SK-N-SH (cell line): ENCODE measurements around the gene PPP1CA. TPM values are rescaled to one million over a fixed set of nuclear protein-coding genes. Genes with fewer than 3 reads are reported as not detected.

Source experiments
- CTCF ChIA-PET: fragments of 300-600, 350-600 bp; formaldehyde crosslinking; extraction: SDS; loops from one replicate; lab custom pipeline; 2021; lab: Yijun Ruan, JAX
- POLR2A ChIA-PET: fragments of 350-600 bp; sonication (Branson Sonifier 250); formaldehyde crosslinking; extraction: SDS; loops from one replicate; lab custom pipeline; 2020; ENCODE audit warnings: antibody characterized with exemption, inconsistent platforms; lab: Yijun Ruan, JAX
- DNase-seq: peaks from one replicate; pipeline ENCODE4 v3.0.0; 2012
- H2AFZ ChIP-seq: fragments of 200-600 bp; sonication (generic); 2 replicates; pipeline ENCODE4 v1.8.1; 2016; ENCODE audit warnings: antibody characterized with exemption, mild to moderate bottlenecking, low read depth
- H3F3A ChIP-seq: fragments of 200-600 bp; sonication (generic); replicated peaks from 2 replicates; pipeline ENCODE3; 2016; ENCODE audit warnings: antibody characterized with exemption, mild to moderate bottlenecking; ENCODE audit not compliant: insufficient read depth
- H3K27ac ChIP-seq, 2 experiments: fragments of 200-500 bp in 1 of 2; fragments of 200-600 bp in 1 of 2; sonication (Bioruptor generic) in 1 of 2; sonication (generic), shearing (Covaris generic) in 1 of 2; 2 replicates each; pipeline versions ENCODE4 v1.5.1 to v1.6.1; 2014 to 2016; ENCODE audit warnings: low read depth in 2 of 2, inconsistent platforms in 1 of 2, low read length in 1 of 2, mild to moderate bottlenecking in 1 of 2, mixed read lengths in 1 of 2
- H3K27me3 ChIP-seq: fragments of 200-600 bp; sonication (generic), shearing (Covaris generic); 2 replicates; pipeline ENCODE4 v1.6.1; 2016; ENCODE audit warnings: mixed run types; ENCODE audit not compliant: insufficient read depth
- H3K36me3 ChIP-seq, 2 experiments: fragments of 200-500 bp in 1 of 2; fragments of 200-600 bp in 1 of 2; sonication (Bioruptor generic) in 1 of 2; sonication (generic) in 1 of 2; replicated peaks in 1 of 2; 2 replicates each; pipeline versions ENCODE3 to v1.5.1; 2014 to 2016; ENCODE audit warnings: low read length in 1 of 2, mild to moderate bottlenecking in 1 of 2; ENCODE audit not compliant: insufficient read depth in 2 of 2, control insufficient read depth in 1 of 2
- H3K4me1 ChIP-seq, 2 experiments: fragments of 200-500 bp in 1 of 2; fragments of 200-600 bp in 1 of 2; sonication (Bioruptor generic) in 1 of 2; sonication (generic), shearing (Covaris generic) in 1 of 2; 2 replicates each; pipeline versions ENCODE4 v1.5.1 to v1.6.1; 2014 to 2016; ENCODE audit warnings: low read depth in 1 of 2, low read length in 1 of 2, mixed run types in 1 of 2; ENCODE audit not compliant: insufficient read depth in 2 of 2, control insufficient read depth in 1 of 2
- H3K4me2 ChIP-seq: fragments of 200-600 bp; sonication (generic), shearing (Covaris generic); 2 replicates; pipeline ENCODE4 v1.6.1; 2017; ENCODE audit warnings: mixed run types
- H3K4me3 ChIP-seq, 2 experiments: fragments of 200-500 bp in 1 of 2; fragments of 200-600 bp in 1 of 2; sonication (Bioruptor generic) in 1 of 2; sonication (generic), shearing (Covaris generic) in 1 of 2; 2 replicates each; pipeline versions ENCODE4 v1.5.1 to v1.8.1; 2014 to 2016; ENCODE audit warnings: low read depth in 2 of 2, inconsistent platforms in 1 of 2, low read length in 1 of 2, mild to moderate bottlenecking in 1 of 2, mixed read lengths in 1 of 2, moderate library complexity in 1 of 2
- H3K79me2 ChIP-seq: fragments of 200-600 bp; sonication (generic); 2 replicates; pipeline ENCODE4 v1.8.1; 2017; ENCODE audit warnings: mild to moderate bottlenecking; ENCODE audit not compliant: insufficient read depth
- H3K9ac ChIP-seq: fragments of 200-600 bp; sonication (generic); 2 replicates; pipeline ENCODE4 v1.6.1; 2017; ENCODE audit warnings: mixed run types
- H3K9me2 ChIP-seq: fragments of 200-600 bp; sonication (generic); 2 replicates; pipeline ENCODE4 v1.6.1; 2017; ENCODE audit warnings: mixed run types
- H3K9me3 ChIP-seq: fragments of 200-600 bp; sonication (generic); 2 replicates; pipeline ENCODE4 v1.6.1; 2017; ENCODE audit warnings: mixed run types, mild to moderate bottlenecking, moderate library complexity
- H4K20me1 ChIP-seq: fragments of 200-600 bp; sonication (generic); 2 replicates; pipeline ENCODE4 v1.6.1; 2017; ENCODE audit warnings: mild to moderate bottlenecking, mixed run types; ENCODE audit not compliant: insufficient read depth
- CHD2 ChIP-seq: fragments of 150-350 bp; IDR thresholded peaks from 2 replicates; pipeline ENCODE4 v1.6.1; 2018; ENCODE audit warnings: low read length; ENCODE audit not compliant: partially characterized antibody
- CTCF ChIP-seq: fragments of 200-600 bp; sonication (generic); IDR thresholded peaks from 2 replicates; pipeline ENCODE4 v1.6.1; 2017; ENCODE audit warnings: antibody characterized with exemption, mild to moderate bottlenecking, moderate library complexity
- ELF1 ChIP-seq: IDR thresholded peaks from 2 replicates; pipeline ENCODE4 v1.4.0; 2012
- EP300 ChIP-seq, 2 experiments: IDR thresholded peaks; 2 replicates each; pipeline versions ENCODE4 v1.4.0 to v1.6.1; 2012; ENCODE audit warnings: borderline replicate concordance in 1 of 2, low read depth in 1 of 2, low read length in 1 of 2
- EZH2phosphoT487 ChIP-seq: fragments of 200-600 bp; sonication (generic); IDR thresholded peaks from 2 replicates; pipeline ENCODE4 v1.6.1; 2017; ENCODE audit warnings: low read depth, mixed run types, mild to moderate bottlenecking, antibody characterized with exemption, moderate library complexity, borderline replicate concordance
- FOSL2 ChIP-seq: IDR thresholded peaks from 2 replicates; pipeline ENCODE4 v1.4.0; 2012; ENCODE audit warnings: low read depth, mild to moderate bottlenecking, moderate library complexity, borderline replicate concordance
- GABPA ChIP-seq: IDR thresholded peaks from 2 replicates; pipeline ENCODE4 v1.4.0; 2012; ENCODE audit warnings: low read depth, mild to moderate bottlenecking
- IRF3 ChIP-seq: fragments of 150-350 bp; IDR thresholded peaks from 2 replicates; pipeline ENCODE4 v1.6.1; 2016; ENCODE audit warnings: mild to moderate bottlenecking, low read depth, low read length
- JUND ChIP-seq: IDR thresholded peaks from 2 replicates; pipeline ENCODE4 v1.4.0; 2012
- NFIC ChIP-seq: IDR thresholded peaks from 2 replicates; pipeline ENCODE4 v1.4.0; 2012; ENCODE audit warnings: borderline replicate concordance
- RAD21 ChIP-seq: IDR thresholded peaks from 2 replicates; pipeline ENCODE4 v1.6.1; 2012; ENCODE audit warnings: mild to moderate bottlenecking, low read length
- RCOR1 ChIP-seq: fragments of 150-350 bp; IDR thresholded peaks from 2 replicates; pipeline ENCODE4 v1.6.1; 2017; ENCODE audit warnings: antibody characterized with exemption, low read length
- RXRA ChIP-seq: IDR thresholded peaks from 2 replicates; pipeline ENCODE4 v1.4.0; 2012; ENCODE audit warnings: low read depth, mild to moderate bottlenecking, borderline replicate concordance
- TCF12 ChIP-seq: IDR thresholded peaks from 2 replicates; pipeline ENCODE4 v1.4.0; 2012
- TEAD4 ChIP-seq: IDR thresholded peaks from 2 replicates; pipeline ENCODE4 v1.4.0; 2012; ENCODE audit warnings: mild to moderate bottlenecking, borderline replicate concordance; ENCODE audit not compliant: insufficient read depth
- USF1 ChIP-seq: IDR thresholded peaks from 2 replicates; pipeline ENCODE4 v1.4.0; 2012; ENCODE audit warnings: low read depth, borderline replicate concordance
- ZBTB33 ChIP-seq: IDR thresholded peaks from 2 replicates; pipeline ENCODE4 v1.4.0; 2012; ENCODE audit warnings: low read depth, borderline replicate concordance
- WGBS: methylation state at CpG from one replicate; pipeline ENCODE4 v1.1.6; 2017; ENCODE audit warnings: low lambda C conversion rate; 5-methylcytosine and 5-hydroxymethylcytosine counted together
- polyA plus RNA-seq, 3 experiments: library from polyadenylated mRNA; depleted of rRNA; stranded (reverse); fragments of >200 nt; gene quantifications; 2 replicates each; pipeline ENCODE4 v1.2.3, GENCODE V29; 2012
- TF ChIP-seq, protein P1 (sequence below): fragments of 150-350 bp; IDR thresholded peaks from 2 replicates; pipeline ENCODE4 v1.6.1; 2017; ENCODE audit warnings: antibody characterized with exemption, low read length, low read depth, borderline replicate concordance
- TF ChIP-seq, protein P2 (sequence below): IDR thresholded peaks from 2 replicates; pipeline ENCODE4 v1.6.1; 2012; ENCODE audit warnings: mild to moderate bottlenecking, low read depth, low read length, moderate library complexity

Gene PPP1CA
- polyA plus RNA-seq, 1 of the 3 experiments (the other 2 are of a cell fraction): 261 TPM

GRCh38 chr11:67423466-67423865 is 21.8 kb upstream of the PPP1CA start:
- POLR2A ChIA-PET: interaction anchor here (1.4 kb wide), 1 partner anchor 22 kb away, joined by 4 read pairs; the partner anchor contains the start of gene PPP1CA
- Histone ChIP-seq H3K27ac (no peak overlapping the region), H3K9me2 (no peaks in the 10 kb centered on the region), H2AFZ (no peak overlapping the region), H3K4me2 (no peak overlapping the region), H3K9ac (no peak overlapping the region), H4K20me1 (no peaks in the 10 kb centered on the region), H3K4me3 (no peak overlapping the region), H3K36me3 (no peaks in the 10 kb centered on the region), H3F3A (no peaks in the 10 kb centered on the region), H3K4me1 (peaks cover 5 to 8% of the 10 kb centered on the region in 2 experiments; a peak in 2 of 4 replicates), H3K27me3 (no peaks in the 10 kb centered on the region), H3K9me3 (no peaks in the 10 kb centered on the region), H3K79me2 (peaks cover 2% of the 10 kb centered on the region)
- 88% methylated on average over 7 of the region's 13 CpGs for WGBS
- CTCF ChIA-PET: interaction anchor here (1.1 to 1.7 kb wide), 2 partner anchors 22 kb away, joined by 6 to 9 read pairs; partner anchors contain the start of gene PPP1CA
- TF ChIP-seq, protein P1, sequence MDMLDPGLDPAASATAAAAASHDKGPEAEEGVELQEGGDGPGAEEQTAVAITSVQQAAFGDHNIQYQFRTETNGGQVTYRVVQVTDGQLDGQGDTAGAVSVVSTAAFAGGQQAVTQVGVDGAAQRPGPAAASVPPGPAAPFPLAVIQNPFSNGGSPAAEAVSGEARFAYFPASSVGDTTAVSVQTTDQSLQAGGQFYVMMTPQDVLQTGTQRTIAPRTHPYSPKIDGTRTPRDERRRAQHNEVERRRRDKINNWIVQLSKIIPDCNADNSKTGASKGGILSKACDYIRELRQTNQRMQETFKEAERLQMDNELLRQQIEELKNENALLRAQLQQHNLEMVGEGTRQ: no peak
- TF ChIP-seq EP300 (IDR thresholded peaks at IDR 0.05; ENCODE audit: borderline replicate concordance in 1 of 2, low read depth in 1 of 2, low read length in 1 of 2): no peak
- no peak for TF ChIP-seq CHD2
- TF ChIP-seq RAD21: no peak
- no peak for TF ChIP-seq RXRA
- TF ChIP-seq TCF12: no peak
- TF ChIP-seq CTCF: no peak
- no peak for TF ChIP-seq ELF1
- TF ChIP-seq USF1: no peak
- TF ChIP-seq FOSL2: no peak
- no peak for TF ChIP-seq EZH2phosphoT487
- no peak for TF ChIP-seq JUND
- TF ChIP-seq IRF3: no peak
- no peak for TF ChIP-seq ZBTB33
- TF ChIP-seq, protein P2, sequence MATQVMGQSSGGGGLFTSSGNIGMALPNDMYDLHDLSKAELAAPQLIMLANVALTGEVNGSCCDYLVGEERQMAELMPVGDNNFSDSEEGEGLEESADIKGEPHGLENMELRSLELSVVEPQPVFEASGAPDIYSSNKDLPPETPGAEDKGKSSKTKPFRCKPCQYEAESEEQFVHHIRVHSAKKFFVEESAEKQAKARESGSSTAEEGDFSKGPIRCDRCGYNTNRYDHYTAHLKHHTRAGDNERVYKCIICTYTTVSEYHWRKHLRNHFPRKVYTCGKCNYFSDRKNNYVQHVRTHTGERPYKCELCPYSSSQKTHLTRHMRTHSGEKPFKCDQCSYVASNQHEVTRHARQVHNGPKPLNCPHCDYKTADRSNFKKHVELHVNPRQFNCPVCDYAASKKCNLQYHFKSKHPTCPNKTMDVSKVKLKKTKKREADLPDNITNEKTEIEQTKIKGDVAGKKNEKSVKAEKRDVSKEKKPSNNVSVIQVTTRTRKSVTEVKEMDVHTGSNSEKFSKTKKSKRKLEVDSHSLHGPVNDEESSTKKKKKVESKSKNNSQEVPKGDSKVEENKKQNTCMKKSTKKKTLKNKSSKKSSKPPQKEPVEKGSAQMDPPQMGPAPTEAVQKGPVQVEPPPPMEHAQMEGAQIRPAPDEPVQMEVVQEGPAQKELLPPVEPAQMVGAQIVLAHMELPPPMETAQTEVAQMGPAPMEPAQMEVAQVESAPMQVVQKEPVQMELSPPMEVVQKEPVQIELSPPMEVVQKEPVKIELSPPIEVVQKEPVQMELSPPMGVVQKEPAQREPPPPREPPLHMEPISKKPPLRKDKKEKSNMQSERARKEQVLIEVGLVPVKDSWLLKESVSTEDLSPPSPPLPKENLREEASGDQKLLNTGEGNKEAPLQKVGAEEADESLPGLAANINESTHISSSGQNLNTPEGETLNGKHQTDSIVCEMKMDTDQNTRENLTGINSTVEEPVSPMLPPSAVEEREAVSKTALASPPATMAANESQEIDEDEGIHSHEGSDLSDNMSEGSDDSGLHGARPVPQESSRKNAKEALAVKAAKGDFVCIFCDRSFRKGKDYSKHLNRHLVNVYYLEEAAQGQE: no peak
- TF ChIP-seq TEAD4: no peak
- no peak for TF ChIP-seq RCOR1
- no peak for TF ChIP-seq NFIC
- TF ChIP-seq GABPA: no peak
- DNase-seq: no peak
